Activated naive CD4-positive, alpha-beta T cell treated with anti-CD3 and anti-CD28 coated beads, Interleukin-2, amount 50 U/mL, for 72 hours (primary cell): ENCODE data around the gene PXT1. TPM values are rescaled to one million over a fixed set of nuclear protein-coding genes. Genes with fewer than 3 reads are reported as not detected.
"Not testable (repeated sequence)": the region's sequence is repeated elsewhere in the genome, so short reads cannot be mapped to it uniquely, and the experiment has no call there.

Experiments used
- ATAC-seq, 2 donors: fragments of 150-1000 bp; cut with Tn5 transposase; 2 replicates each; pipeline ENCODE4 v1.10.0; 2021; ENCODE audit warnings: mild to moderate bottlenecking in 2 of 2, moderate library complexity in 2 of 2
- DNase-seq, 2 donors: peaks; one replicate each; pipeline ENCODE4 v3.0.0; 2021 to 2022; ENCODE audit warnings: low spot score in 2 of 2
- H3K27ac Mint-ChIP-seq, 2 donors: one replicate each; pipeline ENCODE4 v1.8.0; 2022; ENCODE audit warnings: mild to moderate bottlenecking in 2 of 2, mixed read lengths in 2 of 2
- H3K36me3 Mint-ChIP-seq, 2 donors: one replicate each; pipeline ENCODE4 v1.8.0; 2022; ENCODE audit warnings: mixed read lengths in 2 of 2
- H3K9me3 Mint-ChIP-seq, 2 donors: one replicate each; pipeline ENCODE4 v1.8.0; 2022; ENCODE audit warnings: mixed read lengths in 2 of 2
- total RNA-seq, 2 donors: library from RNA; stranded (reverse); gene quantifications; one replicate each; pipeline ENCODE4 v1.2.3, GENCODE V29; 2022

Gene PXT1
- total RNA-seq, 2 donors from 2014 or later: 0.80 TPM; not detected in 1

DNA sequence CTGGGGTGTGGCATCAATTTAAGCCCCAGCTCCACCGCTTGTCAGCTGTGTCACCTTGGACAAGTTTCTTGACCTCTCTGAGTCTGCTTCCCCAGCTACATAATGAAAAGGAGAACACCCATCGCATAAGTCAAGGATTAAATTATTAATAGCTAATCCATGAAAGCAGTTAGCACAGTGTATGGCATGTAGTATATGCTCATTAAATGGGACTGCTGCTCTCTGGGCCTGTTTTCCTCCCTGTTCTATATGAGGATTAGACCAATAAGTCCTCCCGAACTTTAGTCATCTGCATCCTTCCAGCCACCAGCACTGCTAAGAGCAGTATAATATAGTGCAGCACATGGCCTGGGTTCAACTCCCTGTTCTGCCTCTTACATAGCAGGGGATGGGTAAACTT is 74.9 kb downstream of the PXT1 start:
- ATAC-seq (no peak), DNase-seq (no peak)
- no peaks in the 10 kb centered on the region for H3K36me3 Mint-ChIP-seq
- H3K9me3 Mint-ChIP-seq: no peaks in the 10 kb centered on the region
- H3K27ac Mint-ChIP-seq: no peak overlapping the region

DNA sequence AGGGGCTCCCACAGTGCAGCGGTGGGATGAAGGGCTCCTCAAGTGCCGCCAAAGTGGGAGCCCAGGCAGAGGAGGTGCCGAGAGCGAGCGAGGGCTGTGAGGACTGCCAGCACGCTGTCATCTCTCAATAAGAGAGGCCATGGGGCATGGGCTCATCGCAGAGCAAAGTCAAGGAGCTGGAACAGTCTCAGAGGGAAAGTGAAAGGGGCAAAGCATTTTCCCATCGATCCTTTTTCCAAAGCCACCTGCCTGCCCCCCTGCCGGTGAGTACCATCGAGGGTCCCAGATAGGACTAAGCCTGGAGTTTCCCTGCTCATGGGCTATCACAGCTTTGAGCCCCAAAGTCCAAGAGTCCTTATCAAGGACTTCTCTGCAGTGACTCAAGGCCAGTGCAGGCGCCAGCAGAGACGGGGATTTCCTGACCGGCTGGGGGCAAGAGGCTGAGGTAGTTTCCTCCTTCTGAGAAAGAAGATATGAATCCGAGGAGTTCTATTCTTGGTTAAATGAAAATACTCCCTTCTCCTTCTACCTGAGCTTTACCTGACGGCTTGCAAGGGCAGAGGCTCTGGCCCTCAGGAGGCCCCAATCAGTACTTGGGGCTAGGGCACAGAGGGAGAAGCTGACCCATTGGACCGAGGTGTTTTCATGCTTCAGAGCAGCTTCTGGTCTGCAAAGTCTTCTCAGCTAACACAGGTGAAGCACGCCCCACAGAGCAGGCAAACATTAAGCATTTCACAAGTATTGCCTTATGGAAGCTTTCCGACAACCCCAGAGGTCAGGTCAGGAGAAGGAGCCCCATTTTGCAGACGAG is 77.8 kb downstream of the PXT1 start:
- Mint-ChIP-seq H3K9me3 (no peaks in the 10 kb centered on the region), H3K27ac (no peak overlapping the region), H3K36me3 (no peaks in the 10 kb centered on the region)
- DNase-seq: no peak
- peak in 1 of 2 donors; percentile 33 for ATAC-seq

DNA sequence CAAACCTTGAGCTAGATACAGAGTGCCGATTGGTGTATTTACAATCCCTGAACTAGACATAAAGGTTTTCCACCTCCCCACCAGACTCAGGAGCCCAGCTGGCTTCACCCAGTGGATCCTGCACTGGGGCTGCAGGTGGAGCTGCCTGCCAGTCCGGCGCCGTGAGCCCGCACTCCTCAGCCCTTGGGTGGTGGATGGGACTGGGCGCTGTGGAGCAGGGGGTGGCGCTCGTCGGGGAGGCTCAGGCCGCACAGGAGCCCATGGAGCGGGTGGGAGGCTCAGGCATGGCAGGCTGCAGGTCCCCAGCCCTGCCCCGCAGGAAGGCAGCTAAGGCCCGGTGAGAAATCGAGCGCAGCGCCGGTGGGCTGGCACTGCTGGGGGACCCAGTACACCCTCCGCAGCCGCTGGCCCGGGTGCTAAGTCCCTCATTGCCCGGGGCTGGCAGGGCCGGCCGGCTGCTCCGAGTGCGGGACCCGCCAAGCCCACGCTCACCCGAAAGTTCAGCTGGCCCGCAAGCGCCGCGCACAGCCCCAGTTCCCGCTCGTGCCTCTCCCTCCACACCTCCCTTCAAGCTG is 78.5 kb downstream of the PXT1 start:
- H3K9me3 Mint-ChIP-seq, ATAC-seq, H3K27ac Mint-ChIP-seq, H3K36me3 Mint-ChIP-seq, DNase-seq: not testable (repeated sequence)

DNA sequence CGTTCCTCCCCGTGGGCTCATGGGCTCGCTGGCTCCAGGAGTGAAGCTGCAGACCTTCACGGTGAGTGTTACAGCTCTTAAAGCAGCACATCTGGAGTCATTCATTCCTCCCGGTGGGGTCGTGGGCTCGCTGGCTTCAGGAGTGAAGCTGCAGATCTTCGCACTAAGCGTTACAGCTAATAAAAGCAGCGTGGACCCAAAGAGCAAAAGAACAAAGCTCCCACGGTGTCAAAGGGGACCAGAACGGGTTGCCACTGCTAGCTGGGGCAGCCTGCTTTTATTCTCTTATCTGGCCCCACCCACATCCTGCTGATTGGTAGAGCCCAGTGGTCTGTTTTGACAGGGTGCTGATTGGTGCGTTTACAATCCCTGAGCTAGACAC is 79.3 kb downstream of the PXT1 start:
- not testable (repeated sequence) for H3K9me3 Mint-ChIP-seq, H3K36me3 Mint-ChIP-seq, H3K27ac Mint-ChIP-seq, ATAC-seq, DNase-seq

DNA sequence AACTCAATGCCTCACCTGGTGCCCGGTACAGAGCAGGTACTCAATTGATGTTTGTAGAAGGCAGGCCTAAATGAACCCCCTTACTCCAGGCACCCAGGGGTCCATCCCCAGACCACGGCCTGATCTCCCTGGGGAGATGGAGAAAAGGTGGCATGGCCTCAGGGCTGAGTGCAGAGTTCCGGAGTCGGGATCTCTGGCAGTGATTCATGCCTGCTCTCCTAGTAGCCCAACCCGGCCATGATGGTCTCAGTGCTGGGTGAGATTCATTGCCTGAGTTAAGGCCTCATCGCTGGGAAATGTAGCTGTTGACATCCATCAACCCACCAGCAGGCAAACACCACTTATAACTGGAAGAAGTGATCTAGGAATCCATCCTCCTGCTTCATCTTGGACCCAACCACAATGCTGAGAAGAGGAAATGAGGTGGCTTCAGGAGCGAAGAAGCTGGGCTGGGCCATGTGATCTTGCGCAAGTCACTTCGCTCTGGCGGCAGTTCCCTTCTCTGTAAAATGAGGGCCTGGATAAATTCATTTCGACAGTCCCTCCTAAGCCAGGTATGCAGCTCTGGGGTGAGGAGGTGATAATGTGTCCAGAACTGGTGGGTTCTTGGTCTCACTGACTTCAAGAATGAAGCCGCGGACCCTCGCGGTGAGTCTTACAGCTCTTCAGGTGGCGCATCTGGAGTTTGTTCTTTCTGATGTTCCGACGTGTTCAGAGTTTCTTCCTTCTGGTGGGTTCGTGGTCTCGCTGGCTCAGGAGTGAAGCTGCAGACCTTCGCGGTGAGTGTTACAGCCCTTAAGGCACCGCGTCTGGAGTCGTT is 79.9 kb downstream of the PXT1 start:
- ATAC-seq: no peak
- peak overlapping the region in 1 of 2 donors; percentile 86 for H3K27ac Mint-ChIP-seq
- H3K9me3 Mint-ChIP-seq: no peaks in the 10 kb centered on the region
- H3K36me3 Mint-ChIP-seq: no peaks in the 10 kb centered on the region
- no peak for DNase-seq

DNA sequence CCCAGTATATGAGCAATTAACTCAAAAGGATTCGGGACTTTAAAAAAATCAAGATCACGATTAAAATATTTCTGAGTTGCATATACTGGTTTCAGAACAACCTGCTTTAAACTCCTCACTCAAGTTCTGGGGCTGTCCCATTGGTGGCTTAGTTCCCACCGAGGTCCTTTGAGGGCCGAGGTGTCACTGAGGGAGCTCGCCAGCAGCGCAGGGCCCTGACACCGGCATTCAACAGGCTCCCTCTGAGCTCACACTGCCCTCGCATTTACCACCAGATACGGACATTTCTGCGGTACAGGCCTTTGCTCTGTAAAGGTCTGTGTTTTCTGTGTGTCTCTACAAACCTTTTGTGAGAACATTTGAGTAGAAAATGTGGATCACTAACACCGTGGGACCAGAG is 81.6 kb downstream of the PXT1 start:
- Mint-ChIP-seq H3K36me3 (no peaks in the 10 kb centered on the region), H3K9me3 (no peaks in the 10 kb centered on the region), H3K27ac (no peak overlapping the region)
- DNase-seq: no peak
- no peak for ATAC-seq

DNA sequence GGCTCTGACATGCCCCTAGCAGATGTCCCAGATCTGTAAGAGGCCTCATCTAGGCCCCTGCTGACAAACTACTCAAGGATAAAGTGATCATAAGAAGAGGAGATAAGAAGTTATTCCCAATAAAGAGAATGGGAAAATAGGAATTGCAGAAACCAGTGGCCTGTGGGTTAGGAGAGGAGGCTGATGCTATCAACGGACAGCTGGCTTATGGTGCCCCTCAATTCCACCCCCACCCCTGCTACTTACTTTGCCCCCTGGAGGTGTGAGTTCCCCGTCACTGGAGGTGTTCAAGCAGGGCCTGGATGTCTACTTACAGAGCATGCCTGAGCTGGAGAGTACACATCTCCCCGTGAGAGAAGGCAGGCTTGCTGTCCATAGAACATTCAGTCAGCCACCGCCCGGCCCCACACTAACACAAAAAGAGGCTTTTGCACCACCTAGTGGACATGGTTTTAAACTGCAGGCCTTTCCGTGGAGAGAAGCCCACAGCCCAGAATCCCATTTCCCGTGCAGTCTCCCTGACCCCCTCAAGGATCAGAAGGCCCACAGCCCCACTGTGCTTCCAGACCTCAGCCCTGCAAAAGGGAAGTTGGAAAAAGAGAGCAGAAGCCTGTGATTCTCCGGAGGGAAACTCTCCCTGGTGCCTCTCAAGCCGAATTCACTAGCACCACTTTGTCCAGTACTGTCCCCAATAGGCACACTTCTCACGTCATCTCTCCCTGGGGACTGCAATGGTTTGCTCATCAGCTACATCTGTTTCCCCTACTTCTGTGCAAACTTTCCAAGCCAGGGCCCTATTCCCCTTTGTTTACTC is 82.2 kb downstream of the PXT1 start:
- no peak overlapping the region for H3K27ac Mint-ChIP-seq
- ATAC-seq (peak; percentile 70 to 78), DNase-seq (peak; percentile 63 to 73)
- H3K36me3 Mint-ChIP-seq: no peaks in the 10 kb centered on the region
- no peaks in the 10 kb centered on the region for H3K9me3 Mint-ChIP-seq

DNA sequence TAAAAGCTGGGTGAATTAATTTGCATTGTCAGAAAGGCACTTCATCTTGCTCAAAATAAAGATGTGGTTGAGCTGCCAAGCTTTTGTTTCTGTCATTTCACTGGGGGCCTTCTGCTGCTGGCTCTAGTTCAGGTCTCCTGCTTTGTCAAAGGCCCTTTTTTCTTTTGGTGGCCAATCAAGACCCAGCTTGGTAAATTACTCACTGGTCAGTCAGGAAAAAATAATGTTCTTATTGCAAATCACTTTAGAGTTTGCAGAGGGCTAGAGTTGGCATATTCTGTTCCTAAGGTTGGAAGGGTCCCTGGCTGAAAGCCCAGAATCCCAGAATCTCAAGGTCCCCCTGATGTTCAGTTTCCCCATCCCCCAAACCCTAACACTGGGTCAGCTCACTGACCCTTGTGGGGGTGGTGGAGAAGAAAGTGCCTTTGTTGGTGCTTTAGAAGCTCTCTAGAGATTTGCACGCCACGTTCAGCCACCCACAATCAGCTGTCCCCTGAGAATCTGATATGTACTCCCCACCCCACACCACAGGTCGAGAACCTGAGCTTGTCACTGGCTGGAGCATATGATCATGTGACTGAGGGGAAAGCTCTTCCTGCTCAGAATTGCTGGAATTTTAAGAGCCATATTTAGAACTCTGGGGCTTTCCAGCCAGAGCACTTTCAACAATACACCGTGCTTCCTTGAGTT is 84.3 kb downstream of the PXT1 start:
- DNase-seq (no peak), ATAC-seq (no peak)
- H3K36me3 Mint-ChIP-seq: no peaks in the 10 kb centered on the region
- H3K9me3 Mint-ChIP-seq: peaks cover 0 to 4% of the 10 kb centered on the region in 2 donors
- no peak overlapping the region for H3K27ac Mint-ChIP-seq

DNA sequence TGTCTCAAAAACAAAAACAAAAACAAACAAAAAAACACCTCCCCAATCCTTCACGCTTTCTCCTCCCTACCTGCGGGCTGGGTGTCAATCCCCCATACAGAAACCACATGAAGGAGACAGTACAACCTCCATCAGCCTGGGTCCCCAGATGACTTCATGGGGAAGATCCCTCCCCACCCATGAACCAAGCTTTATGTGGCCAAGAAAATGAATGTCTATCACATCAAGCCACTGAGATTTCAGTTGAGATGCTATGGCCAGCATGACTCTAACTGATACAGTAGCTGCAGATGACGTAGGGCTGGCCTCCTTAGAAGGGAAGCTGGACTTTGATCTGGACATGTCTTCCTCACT is 84.8 kb downstream of the PXT1 start:
- ATAC-seq (peak; percentile 56 to 67), DNase-seq (no peak)
- H3K27ac Mint-ChIP-seq: no peak overlapping the region
- H3K36me3 Mint-ChIP-seq: peaks cover 0 to 4% of the 10 kb centered on the region in 2 donors
- H3K9me3 Mint-ChIP-seq: peaks cover 0 to 4% of the 10 kb centered on the region in 2 donors

DNA sequence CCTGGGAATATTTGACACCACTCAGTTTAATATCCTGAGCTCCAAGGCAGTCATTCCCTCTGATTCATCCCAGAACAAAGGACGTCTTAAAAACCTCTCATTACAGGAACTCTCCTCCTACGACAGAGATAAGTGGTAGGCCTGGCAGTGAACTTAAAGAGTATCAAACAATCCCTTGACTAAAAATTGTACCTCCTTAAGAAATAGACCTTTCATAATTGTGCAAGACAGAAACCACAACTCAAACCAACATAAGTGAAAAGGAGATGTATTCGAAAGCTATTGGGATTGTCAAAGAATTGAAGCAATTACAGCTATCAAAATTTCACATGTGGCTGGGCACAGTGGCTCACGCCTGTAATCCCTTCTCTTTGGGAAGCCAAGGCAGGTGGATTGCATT is 86.8 kb downstream of the PXT1 start:
- peak overlapping the region in 1 of 2 donors; percentile 44 for H3K27ac Mint-ChIP-seq
- DNase-seq: no peak
- H3K9me3 Mint-ChIP-seq: peaks cover 0 to 4% of the 10 kb centered on the region in 2 donors
- peaks cover 0 to 6% of the 10 kb centered on the region in 2 donors for H3K36me3 Mint-ChIP-seq
- ATAC-seq: peak; percentile 60 to 85

DNA sequence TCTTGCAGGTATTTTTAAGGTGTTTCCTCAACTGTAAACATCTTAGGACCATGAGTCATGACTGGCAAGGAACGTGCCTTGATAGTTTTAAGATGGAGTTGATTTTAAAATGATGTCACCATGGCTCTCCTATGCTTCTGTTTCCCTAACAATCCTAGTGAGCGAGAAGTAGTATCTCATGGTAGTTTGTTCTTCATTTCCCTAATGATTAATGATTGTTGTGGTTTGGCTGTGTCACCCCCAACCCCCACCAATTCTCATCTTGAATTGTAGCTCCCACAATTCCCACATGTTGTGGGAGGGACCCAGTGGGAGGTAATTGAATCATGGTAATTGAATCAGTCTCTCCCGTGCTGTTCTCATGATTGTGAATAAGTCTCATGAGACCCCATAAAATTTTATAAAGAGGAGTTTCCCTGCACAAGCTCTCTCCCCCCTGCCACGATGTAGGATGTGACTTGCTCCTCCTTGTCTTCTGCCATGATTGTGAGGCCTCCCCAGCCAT is 89.2 kb downstream of the PXT1 start:
- Mint-ChIP-seq H3K27ac (no peak overlapping the region), H3K36me3 (peaks cover 0 to 6% of the 10 kb centered on the region in 2 donors), H3K9me3 (peaks cover 0 to 4% of the 10 kb centered on the region in 2 donors)
- ATAC-seq (no peak), DNase-seq (no peak)

DNA sequence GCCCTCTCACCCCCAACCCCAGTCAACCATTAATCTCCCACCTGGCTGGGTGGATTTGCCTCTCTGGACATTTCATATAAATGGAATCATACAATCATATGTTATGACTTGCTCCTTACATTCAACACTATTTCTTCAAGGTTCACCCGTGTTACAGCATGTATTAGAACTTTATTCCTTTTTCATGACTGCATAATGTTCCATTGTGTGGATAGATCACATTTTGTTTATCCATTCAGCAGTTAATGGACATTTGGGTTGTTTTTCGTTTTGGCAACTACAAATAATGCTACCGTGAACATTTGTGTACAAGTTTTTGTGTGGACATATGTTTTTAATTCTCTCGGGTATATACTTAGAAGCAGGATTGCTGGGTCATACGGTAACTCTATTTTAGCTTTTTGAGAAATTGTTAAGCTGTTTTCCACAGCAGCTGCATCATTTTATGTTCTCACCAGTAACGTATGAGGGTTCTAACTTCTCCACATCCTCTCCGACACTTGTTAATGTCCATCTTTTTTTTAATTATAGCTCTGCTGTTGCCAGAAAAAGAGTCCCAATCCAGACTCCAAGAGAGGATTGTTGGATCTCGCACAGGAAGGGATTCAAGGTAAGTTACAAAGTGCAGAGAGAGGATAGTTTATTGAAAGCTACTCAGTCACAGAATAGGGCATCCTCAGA is 90.0 kb downstream of the PXT1 start:
- peaks cover 0 to 4% of the 10 kb centered on the region in 2 donors for H3K9me3 Mint-ChIP-seq
- H3K27ac Mint-ChIP-seq: no peak overlapping the region
- ATAC-seq: no peak
- H3K36me3 Mint-ChIP-seq: peaks cover 0 to 6% of the 10 kb centered on the region in 2 donors
- DNase-seq: no peak

DNA sequence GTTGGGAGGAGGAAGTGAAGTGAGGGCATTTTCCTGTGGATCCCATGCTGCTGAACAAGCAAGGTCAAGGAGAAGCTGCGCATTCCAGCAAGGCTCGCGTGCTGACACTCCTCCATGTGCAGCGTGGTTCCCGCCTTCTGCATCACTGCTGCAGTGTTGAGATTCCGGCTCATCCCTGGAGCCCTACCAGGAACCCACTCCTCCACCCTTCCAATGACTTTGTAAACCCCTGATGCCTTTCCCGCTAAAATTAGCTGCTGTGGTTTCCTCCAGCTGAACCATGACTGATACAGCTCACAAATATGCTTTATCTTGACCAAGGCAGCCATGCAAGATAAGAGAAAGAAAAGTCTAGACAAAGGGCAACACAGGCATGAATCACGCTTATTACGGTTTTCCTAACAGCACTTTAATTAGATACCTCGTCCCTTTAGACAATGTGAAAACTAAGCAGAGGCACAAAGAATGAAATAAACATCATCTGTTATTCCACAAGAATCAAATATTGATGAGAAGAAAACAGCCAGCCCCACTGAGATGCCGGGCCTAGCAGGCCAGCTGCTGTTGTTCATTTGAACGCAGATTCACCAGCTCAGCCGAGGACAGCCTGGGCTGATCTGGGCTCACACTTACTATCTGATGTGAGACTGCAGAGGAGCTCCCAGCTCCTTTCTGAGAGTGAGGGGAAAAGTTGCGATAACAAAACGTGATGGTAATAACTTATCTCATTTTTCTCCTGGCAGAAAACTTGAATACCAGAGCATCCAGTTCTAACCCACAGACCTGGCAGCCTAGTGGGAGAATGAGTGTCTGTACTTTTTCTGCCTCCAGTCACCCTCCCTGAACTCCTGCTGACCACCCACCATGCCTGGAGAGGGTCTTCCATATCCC is 91.7 kb downstream of the PXT1 start:
- ATAC-seq (no peak), DNase-seq (no peak)
- H3K9me3 Mint-ChIP-seq: peaks cover 0 to 4% of the 10 kb centered on the region in 2 donors
- H3K36me3 Mint-ChIP-seq: peaks cover 0 to 6% of the 10 kb centered on the region in 2 donors
- no peak overlapping the region for H3K27ac Mint-ChIP-seq

DNA sequence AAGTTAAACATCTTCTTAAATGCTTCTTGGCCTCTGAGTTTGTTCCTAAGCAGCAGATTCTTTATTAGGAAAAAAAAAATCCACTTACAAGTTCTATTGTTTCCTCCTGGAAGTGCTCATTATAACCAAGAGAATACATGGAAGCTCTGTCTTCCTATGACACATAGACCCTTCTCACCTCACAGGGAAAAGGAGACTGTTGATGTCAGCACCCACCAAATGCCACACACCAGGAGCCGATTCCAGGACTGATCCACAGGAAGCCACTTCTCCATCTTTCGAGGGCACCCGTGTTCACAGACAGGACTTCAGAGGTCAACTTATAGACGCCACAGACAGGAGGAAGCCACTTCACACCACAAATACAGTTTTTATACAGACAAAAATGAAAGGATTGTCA is 92.6 kb downstream of the PXT1 start:
- Mint-ChIP-seq H3K9me3 (peaks cover 0 to 4% of the 10 kb centered on the region in 2 donors), H3K36me3 (peaks cover 0 to 6% of the 10 kb centered on the region in 2 donors), H3K27ac (no peak overlapping the region)
- ATAC-seq (no peak), DNase-seq (no peak)
